ENCODE results near the gene FLNB.
"Not testable (repeated sequence)": the region's sequence is repeated elsewhere in the genome, so short reads cannot be mapped to it uniquely, and the experiment has no call there.

FLNB gene

GRCh38 chr3:58188921-58189451 lies 180.8 kb downstream of the FLNB start:
- no peak for DNase-seq

GRCh38 chr3:58189691-58190090 lies 181.5 kb downstream of the FLNB start:
- no peak for DNase-seq

GRCh38 chr3:58190291-58190690 lies 182.1 kb downstream of the FLNB start:
- no peak for DNase-seq

GRCh38 chr3:58190882-58191281 lies 182.7 kb downstream of the FLNB start:
- DNase-seq: no peak

GRCh38 chr3:58191361-58191991 lies 183.3 kb downstream of the FLNB start:
- no peak for DNase-seq

GRCh38 chr3:58192069-58192468 lies 183.8 kb downstream of the FLNB start:
- DNase-seq: no peak

- DNase-seq: no peak
Observed at GRCh38 chr3:58193682-58194407, 185.6 kb downstream of the FLNB start.

- DNase-seq: no peak
Observed at GRCh38 chr3:58197588-58197987, 189.4 kb downstream of the FLNB start.

GRCh38 chr3:58198362-58198761 lies 190.1 kb downstream of the FLNB start:
- no peak for DNase-seq

- DNase-seq: no peak
Observed at GRCh38 chr3:58198804-58199203, 190.6 kb downstream of the FLNB start.

- no peak for DNase-seq
Observed at GRCh38 chr3:58200121-58200709, 192.0 kb downstream of the FLNB start.

- no peak for DNase-seq
Observed at GRCh38 chr3:58200846-58201355, 192.7 kb downstream of the FLNB start.

GRCh38 chr3:58201451-58201850 lies 193.2 kb downstream of the FLNB start:
- DNase-seq: not testable (repeated sequence)

GRCh38 chr3:58202917-58203360 lies 194.7 kb downstream of the FLNB start:
- no peak for DNase-seq

GRCh38 chr3:58203541-58203940 lies 195.3 kb downstream of the FLNB start:
- no peak for DNase-seq

GRCh38 chr3:58204720-58205119 lies 196.5 kb downstream of the FLNB start:
- no peak for DNase-seq

- DNase-seq: no peak
Observed at GRCh38 chr3:58205981-58206380, 197.8 kb downstream of the FLNB start.

GRCh38 chr3:58206406-58207011 lies 198.3 kb downstream of the FLNB start:
- DNase-seq: no peak

- DNase-seq: no peak
Observed at GRCh38 chr3:58207954-58208353, 199.7 kb downstream of the FLNB start.

- no peak for DNase-seq
Observed at GRCh38 chr3:58209933-58210332, 201.7 kb downstream of the FLNB start.

GRCh38 chr3:58210761-58211460 lies 202.7 kb downstream of the FLNB start, which contains the start of gene DNASE1L3:
Gene DNASE1L3 (minus strand): TSS chr3:58210972. CDS start chr3:58210906, 66 bp downstream.
- no peak for DNase-seq
